ENCODE results near the gene CYB5R2.

CYB5R2 gene

GRCh38 chr11:7686761-7687160 is 13.5 kb upstream of the CYB5R2 start:
- no peaks in the 10 kb centered on the region for H3K9me2 ChIP-seq (replicated peaks; ENCODE audit: low read depth, low read length)
- H3K27me3 ChIP-seq (ENCODE audit: insufficient read depth, low read length, poor library complexity, severe bottlenecking): no peaks in the 10 kb centered on the region
- H4K20me1 ChIP-seq (ENCODE audit: insufficient read depth, low read length, poor library complexity, severe bottlenecking): no peaks in the 10 kb centered on the region
- no peaks in the 10 kb centered on the region for H3K4me1 ChIP-seq (ENCODE audit: insufficient read depth, low read length, poor library complexity, severe bottlenecking)
- no peak overlapping the region for H3K4me2 ChIP-seq (ENCODE audit: low read depth, low read length, poor library complexity, severe bottlenecking)
- no peaks in the 10 kb centered on the region for H3K9me3 ChIP-seq (ENCODE audit: insufficient read depth, low read depth, low read length)
- no peaks in the 10 kb centered on the region for H3K36me3 ChIP-seq (ENCODE audit: insufficient read depth, low read length)
- TF ChIP-seq, protein P1, sequence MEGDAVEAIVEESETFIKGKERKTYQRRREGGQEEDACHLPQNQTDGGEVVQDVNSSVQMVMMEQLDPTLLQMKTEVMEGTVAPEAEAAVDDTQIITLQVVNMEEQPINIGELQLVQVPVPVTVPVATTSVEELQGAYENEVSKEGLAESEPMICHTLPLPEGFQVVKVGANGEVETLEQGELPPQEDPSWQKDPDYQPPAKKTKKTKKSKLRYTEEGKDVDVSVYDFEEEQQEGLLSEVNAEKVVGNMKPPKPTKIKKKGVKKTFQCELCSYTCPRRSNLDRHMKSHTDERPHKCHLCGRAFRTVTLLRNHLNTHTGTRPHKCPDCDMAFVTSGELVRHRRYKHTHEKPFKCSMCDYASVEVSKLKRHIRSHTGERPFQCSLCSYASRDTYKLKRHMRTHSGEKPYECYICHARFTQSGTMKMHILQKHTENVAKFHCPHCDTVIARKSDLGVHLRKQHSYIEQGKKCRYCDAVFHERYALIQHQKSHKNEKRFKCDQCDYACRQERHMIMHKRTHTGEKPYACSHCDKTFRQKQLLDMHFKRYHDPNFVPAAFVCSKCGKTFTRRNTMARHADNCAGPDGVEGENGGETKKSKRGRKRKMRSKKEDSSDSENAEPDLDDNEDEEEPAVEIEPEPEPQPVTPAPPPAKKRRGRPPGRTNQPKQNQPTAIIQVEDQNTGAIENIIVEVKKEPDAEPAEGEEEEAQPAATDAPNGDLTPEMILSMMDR (conservative IDR thresholded peaks at IDR 0.05; ENCODE audit: low read length): no peak
- no peak for TF ChIP-seq EZH2phosphoT487 (IDR thresholded peaks at IDR 0.05; ENCODE audit: borderline replicate concordance)
- H3K9ac ChIP-seq (ENCODE audit: low read depth, low read length, poor library complexity, severe bottlenecking): no peak overlapping the region
- no peak overlapping the region for H3K4me3 ChIP-seq (ENCODE audit: low read length, poor library complexity, severe bottlenecking)
- H2AFZ ChIP-seq (ENCODE audit: low read length): no peak overlapping the region
- H3K79me2 ChIP-seq (ENCODE audit: insufficient read depth, low read length): no peaks in the 10 kb centered on the region
- no peaks in the 10 kb centered on the region for H3F3A ChIP-seq (ENCODE audit: low read depth)

DNA sequence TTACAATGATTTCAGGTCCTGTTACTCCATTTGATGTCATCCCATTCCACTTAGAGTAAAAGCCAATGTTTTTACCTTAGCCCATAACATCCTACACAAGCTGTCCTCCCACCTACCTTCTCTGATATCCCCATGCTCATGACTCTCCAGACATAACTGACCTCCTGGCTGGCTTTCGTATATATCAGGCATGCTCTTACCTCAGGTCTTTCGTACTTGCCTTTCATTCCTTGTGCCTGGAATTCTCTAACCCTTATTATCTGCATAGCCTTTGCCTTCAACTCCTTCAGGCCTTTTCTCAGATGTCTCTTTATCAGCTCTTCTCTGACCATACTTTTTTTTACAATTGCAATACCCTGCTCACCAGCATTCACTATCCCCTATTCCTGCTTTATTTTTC is 10.3 kb upstream of the CYB5R2 start:
- Histone ChIP-seq H3K4me1 (ENCODE audit: insufficient read depth, low read length, poor library complexity, severe bottlenecking) (no peaks in the 10 kb centered on the region), H3K9ac (ENCODE audit: low read depth, low read length, poor library complexity, severe bottlenecking) (no peak overlapping the region), H4K20me1 (ENCODE audit: insufficient read depth, low read length, poor library complexity, severe bottlenecking) (no peaks in the 10 kb centered on the region), H3K36me3 (ENCODE audit: insufficient read depth, low read length) (no peaks in the 10 kb centered on the region), H3F3A (ENCODE audit: low read depth) (no peaks in the 10 kb centered on the region), H3K4me2 (ENCODE audit: low read depth, low read length, poor library complexity, severe bottlenecking) (no peak overlapping the region), H3K4me3 (ENCODE audit: low read length, poor library complexity, severe bottlenecking) (no peak overlapping the region), H2AFZ (ENCODE audit: low read length) (no peak overlapping the region), H3K27me3 (ENCODE audit: insufficient read depth, low read length, poor library complexity, severe bottlenecking) (no peaks in the 10 kb centered on the region), H3K9me2 (replicated peaks; ENCODE audit: low read depth, low read length) (no peaks in the 10 kb centered on the region), H3K9me3 (ENCODE audit: insufficient read depth, low read depth, low read length) (no peaks in the 10 kb centered on the region), H3K79me2 (ENCODE audit: insufficient read depth, low read length) (no peaks in the 10 kb centered on the region)
- TF ChIP-seq EZH2phosphoT487 (IDR thresholded peaks at IDR 0.05; ENCODE audit: borderline replicate concordance): no peak
- TF ChIP-seq, protein P1 (conservative IDR thresholded peaks at IDR 0.05; ENCODE audit: low read length): no peak

- Histone ChIP-seq H3F3A (ENCODE audit: low read depth) (no peaks in the 10 kb centered on the region), H2AFZ (ENCODE audit: low read length) (no peak overlapping the region), H3K9me2 (replicated peaks; ENCODE audit: low read depth, low read length) (no peaks in the 10 kb centered on the region), H3K9ac (ENCODE audit: low read depth, low read length, poor library complexity, severe bottlenecking) (no peak overlapping the region), H3K36me3 (ENCODE audit: insufficient read depth, low read length) (no peaks in the 10 kb centered on the region), H3K4me2 (ENCODE audit: low read depth, low read length, poor library complexity, severe bottlenecking) (no peak overlapping the region), H4K20me1 (ENCODE audit: insufficient read depth, low read length, poor library complexity, severe bottlenecking) (no peaks in the 10 kb centered on the region), H3K4me3 (ENCODE audit: low read length, poor library complexity, severe bottlenecking) (no peak overlapping the region), H3K9me3 (ENCODE audit: insufficient read depth, low read depth, low read length) (no peaks in the 10 kb centered on the region), H3K27me3 (ENCODE audit: insufficient read depth, low read length, poor library complexity, severe bottlenecking) (no peaks in the 10 kb centered on the region), H3K4me1 (ENCODE audit: insufficient read depth, low read length, poor library complexity, severe bottlenecking) (no peaks in the 10 kb centered on the region), H3K79me2 (ENCODE audit: insufficient read depth, low read length) (no peaks in the 10 kb centered on the region)
- TF ChIP-seq, protein P1 (conservative IDR thresholded peaks at IDR 0.05; ENCODE audit: low read length): no peak
- TF ChIP-seq EZH2phosphoT487 (IDR thresholded peaks at IDR 0.05; ENCODE audit: borderline replicate concordance): no peak
These were observed 4.5 kb upstream of the CYB5R2 start for GRCh38 chr11:7677796-7678201.

All from Loucy (cell line).